NCI-H2171 (cell line): ENCODE results near the gene TMEM63A.
A peak's percentile ranks its signal among the peaks of the same experiment; 100 is the strongest.
"Not testable (repeated sequence)": the region's sequence is repeated elsewhere in the genome, so short reads cannot be mapped to it uniquely, and the experiment has no call there.

Experiments
- DNase-seq: peaks from one replicate; lab custom pipeline; 2025; lab: John Stamatoyannopoulos, UW

TMEM63A gene

DNA sequence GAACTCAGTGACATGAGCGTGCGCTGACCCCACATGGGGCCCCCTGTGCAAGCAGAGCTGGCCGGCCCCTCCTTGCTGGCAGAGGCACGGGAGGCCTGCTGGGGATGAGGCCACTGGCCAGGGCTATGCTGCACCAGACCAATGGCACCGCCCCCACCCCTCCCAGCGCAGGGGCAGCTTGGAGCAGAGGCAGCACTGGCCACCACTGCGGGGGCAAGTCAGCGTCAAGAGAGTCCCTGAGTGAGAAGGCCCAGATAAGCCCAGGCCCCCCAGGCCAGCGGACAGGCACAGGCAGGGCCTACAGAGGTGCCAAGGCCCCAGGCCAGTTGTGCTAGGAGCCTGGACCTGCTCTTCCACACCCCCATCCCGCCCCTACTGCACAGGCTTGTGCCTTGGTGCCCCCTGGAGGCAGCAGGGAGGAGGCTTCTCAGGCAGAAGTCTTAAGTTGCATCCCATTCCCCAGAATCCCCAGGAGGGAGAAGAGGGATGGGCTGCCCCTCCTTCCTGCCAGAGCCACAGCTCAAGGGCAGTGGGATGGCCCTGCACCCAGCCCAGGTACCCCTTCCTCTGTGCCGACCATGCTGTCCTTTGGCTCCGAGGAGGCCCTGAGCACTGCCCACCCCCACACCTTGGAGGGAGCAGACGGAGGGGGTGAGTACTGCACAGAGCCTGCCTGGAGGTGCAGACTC lies 36.5 kb downstream of the TMEM63A start:
- peak; percentile 37 for DNase-seq

DNA sequence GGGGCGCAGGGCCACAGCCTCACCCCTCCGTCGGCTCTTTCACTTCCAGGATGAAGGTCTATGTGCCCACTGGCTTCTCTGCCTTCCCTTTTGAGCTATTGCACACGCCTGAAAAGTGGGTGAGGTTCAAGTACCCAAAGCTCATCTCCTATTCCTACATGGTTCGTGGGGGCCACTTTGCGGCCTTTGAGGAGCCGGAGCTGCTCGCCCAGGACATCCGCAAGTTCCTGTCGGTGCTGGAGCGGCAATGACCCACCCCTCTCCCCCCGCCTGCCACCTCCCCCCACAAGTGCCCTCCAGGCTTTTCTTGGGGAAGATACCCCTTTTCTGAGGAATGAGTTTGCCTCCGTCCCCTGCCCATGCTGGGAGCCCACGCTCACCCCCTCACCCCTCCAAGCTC lies 37.1 kb downstream of the TMEM63A start:
- no peak for DNase-seq

DNA sequence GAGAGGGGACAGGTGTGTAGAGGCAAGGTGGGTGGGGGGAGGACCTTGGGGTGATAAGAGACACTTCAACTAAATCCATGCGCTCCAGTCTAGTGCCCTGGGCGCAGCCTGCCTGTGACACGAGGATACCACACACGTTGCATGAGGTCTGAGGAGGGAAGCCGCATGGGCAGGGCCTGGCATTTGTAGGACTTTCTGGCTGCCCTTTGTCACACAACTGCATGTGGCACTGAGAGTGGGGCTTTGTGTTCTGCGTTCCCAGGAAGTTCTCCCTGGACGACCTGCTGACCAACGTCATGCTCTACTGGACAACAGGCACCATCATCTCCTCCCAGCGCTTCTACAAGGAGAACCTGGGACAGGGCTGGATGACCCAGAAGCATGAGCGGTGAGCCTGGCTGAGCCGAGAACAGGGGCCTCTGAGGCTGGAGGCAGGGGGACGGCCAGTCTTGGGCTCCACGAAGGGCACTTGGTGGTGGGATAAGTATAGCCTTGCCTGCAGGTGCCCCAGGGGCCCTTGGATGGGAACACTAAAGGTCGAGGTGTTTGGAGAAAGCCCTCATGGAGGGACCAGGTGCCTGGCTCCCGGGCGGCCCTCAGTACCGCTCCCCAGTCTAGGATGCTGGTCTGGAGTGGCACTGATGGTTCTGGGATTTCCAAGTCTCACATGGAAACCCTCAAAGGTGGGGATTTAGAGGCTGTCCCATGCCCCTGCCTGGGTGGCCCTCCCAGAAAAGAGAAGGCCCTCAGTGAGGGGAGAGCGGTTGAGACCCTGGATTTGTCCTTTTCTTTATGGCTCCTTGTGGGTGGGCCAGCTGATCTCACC lies 37.7 kb downstream of the TMEM63A start:
- no peak for DNase-seq

DNA sequence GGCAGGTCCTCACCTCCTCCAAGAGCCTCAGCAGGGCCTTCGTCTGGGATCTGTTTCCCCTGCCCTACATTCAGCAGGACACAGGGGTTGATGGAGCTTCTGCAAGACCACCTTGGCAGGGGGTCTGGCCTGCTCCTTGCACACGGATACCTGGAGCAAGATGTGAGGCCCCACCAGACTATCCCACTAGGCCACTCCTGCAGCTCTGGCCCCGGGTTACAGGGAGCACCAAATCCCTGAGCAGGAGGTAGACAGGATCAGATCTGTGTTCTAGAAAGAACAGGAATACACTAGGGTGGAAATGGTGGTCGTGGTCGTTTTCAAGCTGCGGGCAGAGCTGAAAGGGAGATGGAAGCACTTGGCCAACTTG lies 38.8 kb downstream of the TMEM63A start:
- no peak for DNase-seq

DNA sequence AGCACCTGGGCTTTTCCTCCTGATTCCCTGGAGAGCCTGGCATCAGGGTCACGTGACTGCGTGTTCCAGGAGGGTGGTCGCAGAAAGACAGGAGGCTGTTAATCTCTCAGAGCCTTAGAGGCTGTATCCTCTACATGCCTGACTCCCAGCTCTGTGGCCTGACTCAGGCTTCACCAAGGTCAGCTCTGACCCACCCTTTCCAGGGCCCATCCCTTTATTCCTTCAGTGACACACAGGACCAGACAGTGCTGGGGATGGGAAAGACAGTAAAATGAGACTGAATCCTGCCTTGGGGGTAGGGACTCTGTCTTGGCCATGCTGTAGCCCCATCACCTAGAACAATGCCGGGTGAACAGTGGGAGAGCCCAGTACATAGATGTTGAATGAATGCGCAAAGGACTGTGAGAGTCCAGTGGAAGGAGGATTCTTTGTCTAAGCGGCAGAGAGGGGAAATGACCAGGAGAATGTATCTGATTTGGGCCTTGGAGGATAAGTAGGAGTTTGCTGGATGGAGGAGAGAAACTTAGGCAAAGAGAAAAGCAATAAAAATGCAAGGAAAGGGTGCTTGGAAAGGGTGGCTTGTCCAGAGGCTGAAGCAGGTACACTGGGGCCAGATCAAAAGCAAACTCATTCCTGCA lies 39.3 kb downstream of the TMEM63A start:
- DNase-seq, result no peak

GRCh38 chr1:225842074-225842473 lies 40.1 kb downstream of the TMEM63A start:
- no peak for DNase-seq

- no peak for DNase-seq
Observed at GRCh38 chr1:225840713-225841112, 41.5 kb downstream of the TMEM63A start.

DNA sequence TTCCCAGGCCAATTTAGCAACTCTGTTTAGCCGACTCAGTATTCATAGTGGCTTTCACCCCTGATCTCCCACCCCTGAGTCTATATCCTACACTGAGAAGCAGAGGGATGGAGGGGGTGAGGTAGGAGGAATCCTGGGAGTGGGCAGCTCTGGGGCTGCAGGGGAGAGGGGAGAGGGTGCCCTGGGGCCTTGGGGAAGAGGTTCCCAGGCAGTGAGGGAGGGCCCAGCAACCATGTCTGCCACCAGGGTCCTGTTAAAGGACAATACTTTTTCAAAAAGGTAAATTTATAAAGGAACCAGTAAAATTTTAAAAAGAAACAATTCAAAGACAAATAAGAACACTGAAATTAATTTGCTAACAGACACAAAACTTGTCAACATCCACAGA lies 42.0 kb downstream of the TMEM63A start:
- no peak for DNase-seq

DNA sequence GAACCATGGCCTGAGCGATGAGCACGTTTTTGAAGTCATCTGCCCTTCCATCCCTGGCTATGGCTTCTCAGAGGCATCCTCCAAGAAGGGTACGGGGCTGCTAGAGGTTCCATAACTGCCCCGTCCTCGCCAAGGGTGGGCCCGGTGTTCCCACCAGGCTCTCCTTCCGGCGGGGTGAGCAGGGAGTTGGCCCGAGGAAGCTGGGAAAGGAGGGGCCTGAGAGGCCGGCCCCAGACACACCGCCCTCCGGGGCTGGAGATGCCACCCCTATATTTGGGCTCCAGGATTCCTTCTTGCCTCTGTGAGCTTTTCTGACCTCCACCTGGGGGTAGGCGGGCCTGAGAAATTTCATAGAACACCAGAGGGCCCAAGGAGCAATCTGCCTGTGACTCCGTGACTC lies 43.4 kb downstream of the TMEM63A start:
- no peak for DNase-seq

DNA sequence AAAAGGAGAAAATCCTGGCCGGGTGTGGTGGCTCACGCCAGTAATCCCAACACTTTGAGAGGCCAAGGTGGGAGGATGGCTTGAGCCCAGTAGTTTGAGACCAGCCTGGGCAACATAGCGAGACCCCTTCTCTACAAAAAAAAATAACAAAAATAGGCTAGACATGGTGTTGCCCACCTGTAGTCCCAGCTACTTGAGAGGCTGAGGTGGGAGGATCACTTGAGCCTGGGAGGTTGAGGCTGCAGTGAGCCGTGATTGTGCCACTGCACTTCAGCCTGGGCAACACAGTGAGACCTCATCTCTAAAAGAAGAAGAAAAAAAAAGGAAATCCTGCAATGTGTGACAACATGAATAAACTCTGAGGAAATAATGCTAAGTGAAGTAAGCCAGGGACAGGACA lies 45.9 kb downstream of the TMEM63A start:
- not testable (repeated sequence) for DNase-seq

- no peak for DNase-seq
Observed at GRCh38 chr1:225835856-225836255, 46.3 kb downstream of the TMEM63A start.

DNA sequence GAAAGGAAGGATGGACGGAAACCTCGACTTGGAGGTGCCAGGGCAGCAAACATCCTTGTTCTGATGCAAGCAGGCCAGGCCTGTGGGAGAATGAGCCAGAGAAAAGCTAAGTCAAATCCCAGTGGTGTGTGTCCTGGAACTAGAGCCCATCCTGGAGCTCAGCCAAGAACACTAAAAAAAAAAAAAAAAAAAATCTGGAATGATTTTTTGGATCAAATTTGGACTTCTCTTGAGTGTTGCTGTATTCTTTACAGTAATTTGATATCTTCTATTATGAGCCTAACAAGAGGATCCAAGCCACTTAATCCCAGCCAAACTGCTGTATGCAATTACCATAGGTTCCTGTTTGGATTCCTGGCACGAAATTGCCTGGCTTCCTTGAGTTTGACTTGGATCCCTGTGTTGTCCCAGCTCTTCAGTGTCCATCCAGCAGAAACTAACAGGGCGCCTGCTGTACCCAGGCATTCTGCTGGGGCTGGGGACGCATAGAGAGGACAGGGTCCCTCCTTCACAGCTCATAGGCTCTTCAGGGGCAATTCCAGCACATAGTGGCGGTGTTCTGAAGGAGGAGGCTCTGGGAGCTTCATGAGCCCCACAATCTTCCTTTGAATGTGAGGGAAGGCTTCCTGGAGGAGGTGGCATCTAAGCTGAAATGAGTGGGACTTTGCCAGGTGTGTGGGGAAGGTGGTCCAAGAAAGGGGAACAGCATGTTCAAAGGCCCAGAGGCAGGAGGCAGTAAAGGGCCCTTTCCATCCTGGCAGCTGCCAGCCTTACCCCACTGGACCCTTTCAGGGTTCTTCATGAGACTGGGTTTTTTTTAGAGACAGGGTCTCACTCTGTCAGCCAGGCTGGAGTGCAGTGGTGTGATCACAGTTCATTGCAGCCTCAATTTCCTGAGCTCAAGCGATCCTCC lies 47.5 kb downstream of the TMEM63A start:
- peak; percentile 72 for DNase-seq

DNA sequence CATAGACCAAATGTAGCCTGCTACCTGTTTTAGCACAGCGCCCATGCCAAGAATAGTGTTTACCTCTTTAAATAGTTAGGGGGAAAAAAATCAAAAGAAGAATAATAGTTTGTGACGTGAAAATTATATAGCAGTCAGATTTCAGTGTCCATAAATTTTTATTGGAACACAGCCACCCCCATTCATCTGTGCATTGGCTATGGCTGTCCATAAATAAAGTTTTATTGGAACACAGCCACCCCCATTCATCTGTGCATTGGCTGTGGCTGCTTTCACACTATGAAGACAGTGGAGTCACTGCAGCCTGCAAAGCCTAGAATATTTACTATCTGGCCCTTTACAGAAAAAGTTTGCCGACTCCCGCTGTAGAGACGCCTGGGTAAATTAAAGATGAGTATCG lies 51.3 kb downstream of the TMEM63A start:
- no peak for DNase-seq

DNA sequence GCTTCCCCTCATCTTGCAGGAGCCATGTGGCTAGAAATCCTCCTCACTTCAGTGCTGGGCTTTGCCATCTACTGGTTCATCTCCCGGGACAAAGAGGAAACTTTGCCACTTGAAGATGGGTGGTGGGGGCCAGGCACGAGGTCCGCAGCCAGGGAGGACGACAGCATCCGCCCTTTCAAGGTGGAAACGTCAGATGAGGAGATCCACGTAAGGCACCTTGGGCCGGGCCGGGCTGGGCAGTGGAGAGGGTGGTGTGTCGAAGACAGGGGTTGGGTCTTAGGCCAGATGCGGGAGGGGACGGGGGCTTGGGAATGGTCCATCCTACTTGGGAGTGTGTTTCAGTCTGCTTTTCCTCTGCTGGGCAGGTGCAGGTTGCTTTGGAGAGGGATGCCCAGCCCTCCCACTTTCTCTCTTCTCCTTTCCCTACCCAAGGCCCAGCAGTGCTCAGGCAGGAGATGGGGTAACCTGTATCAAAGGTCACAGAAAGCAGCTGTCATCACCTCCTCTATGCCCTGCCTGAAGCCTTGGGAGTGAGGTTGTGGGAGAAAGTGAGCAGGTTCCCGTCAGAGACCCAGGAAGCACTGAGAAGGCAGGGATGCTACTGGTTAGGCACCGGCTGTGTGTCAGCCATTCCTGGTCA lies 53.4 kb downstream of the TMEM63A start:
- DNase-seq, result no peak

DNA sequence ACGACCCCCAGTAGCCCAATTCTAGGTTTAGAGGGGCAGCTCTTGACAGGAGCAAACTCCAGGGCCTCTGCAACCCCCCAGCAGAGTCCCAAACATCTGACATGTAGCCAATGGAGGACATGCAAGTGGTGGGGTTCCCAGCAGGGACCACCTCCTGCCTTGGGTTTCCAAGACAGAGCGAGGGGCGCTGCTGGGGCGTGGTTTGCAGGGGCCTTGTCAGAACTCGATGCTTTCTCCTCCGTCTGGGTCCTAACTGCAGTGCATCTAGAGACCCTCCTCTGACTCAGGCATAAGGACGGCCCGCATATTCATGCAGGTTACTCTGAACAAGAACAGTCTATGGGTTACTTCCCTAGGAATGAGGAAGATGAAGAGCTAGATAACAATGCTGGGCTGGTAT lies 55.1 kb downstream of the TMEM63A start:
- DNase-seq, result no peak

- no peak for DNase-seq
Observed at GRCh38 chr1:225825607-225826007, 56.6 kb downstream of the TMEM63A start.

DNA sequence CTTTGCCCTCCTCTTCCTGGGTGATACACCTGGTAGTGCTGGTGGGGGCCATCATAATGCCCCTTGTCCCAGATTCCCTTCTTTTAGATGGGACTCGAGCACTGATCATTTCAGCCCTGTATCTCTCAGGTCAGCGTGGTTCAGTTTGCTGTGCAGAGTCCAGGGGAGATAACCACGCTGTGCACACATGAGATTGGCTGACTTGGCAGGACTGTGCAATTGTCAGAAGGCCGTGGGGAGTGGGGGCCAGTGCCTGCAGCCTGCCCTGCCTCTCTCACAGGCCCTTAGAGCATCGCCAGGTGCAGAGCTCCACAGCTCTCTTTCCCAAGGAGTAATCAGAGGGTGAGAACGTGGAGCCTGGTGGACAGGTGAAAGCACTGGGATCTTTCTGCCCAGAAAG lies 57.1 kb downstream of the TMEM63A start:
- DNase-seq, result no peak

- DNase-seq, result peak; percentile 64
Observed at GRCh38 chr1:225824533-225824941, 57.6 kb downstream of the TMEM63A start.

- no peak for DNase-seq
Observed at GRCh38 chr1:225823811-225824261, 58.3 kb downstream of the TMEM63A start.

DNA sequence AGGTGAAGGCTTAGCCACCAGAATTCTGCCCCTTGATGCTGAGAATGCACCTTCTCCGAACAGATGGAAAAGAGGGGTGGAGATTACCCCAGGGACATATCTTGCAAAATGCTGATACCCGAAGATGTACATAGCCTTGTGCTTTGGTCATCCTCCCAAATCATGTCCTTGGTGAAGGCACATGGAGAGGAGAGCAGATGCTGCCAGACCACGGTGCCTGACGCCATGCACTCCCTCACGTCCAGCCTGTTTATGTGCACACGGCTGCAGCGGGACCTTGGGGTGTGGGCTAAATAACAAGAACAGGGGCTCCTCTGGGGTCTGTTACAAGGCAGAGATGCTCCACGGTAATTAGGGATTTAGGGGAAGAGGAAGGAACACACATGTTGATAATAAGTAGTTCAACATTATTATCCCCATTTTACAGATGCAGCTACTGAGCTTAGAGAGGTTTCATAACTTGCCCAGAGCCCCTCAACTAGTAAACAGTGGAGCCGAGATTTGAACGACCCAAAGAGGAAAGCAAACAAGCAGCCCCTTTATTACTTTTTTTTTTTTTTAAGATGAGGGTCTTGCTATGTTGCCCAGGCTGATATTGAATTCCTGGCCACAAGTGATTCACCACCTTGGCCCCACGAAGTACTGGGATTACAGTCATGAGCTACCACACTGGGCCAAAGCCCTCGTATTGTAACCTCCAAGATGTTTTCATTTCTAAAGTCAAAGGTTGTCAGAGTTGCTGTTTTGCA lies 59.4 kb downstream of the TMEM63A start:
- no peak for DNase-seq
